ENCODE results near the gene OPHN1. TPM values are rescaled to one million over a fixed set of nuclear protein-coding genes. Genes with fewer than 3 reads are reported as not detected.

OPHN1 gene
- total RNA-seq, 1 donor from 2014 or later = 3.8 TPM

DNA sequence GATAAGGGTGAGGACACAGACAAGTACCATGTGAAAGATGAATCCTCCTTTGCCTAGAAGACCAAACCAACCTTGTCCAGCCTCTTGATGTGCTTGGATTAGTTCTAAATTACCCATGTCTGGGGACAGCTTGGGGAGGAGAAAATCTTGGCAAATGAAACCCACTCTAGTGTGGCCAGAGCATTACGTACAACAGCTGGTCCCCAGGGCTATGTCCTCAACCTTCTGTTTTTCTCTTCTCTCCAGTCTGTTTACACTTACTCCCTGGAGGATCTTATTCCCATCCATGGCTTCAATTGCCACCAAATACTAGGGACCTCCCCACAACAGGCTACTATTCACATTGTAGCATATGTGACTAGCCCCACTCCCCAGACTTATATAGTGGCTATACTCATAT lies 384.5 kb downstream of the OPHN1 start:
- intact Hi-C loops (cut with micrococcal nuclease) = no loop called here
- DNase-seq = no peak
- no peak for ATAC-seq

DNA sequence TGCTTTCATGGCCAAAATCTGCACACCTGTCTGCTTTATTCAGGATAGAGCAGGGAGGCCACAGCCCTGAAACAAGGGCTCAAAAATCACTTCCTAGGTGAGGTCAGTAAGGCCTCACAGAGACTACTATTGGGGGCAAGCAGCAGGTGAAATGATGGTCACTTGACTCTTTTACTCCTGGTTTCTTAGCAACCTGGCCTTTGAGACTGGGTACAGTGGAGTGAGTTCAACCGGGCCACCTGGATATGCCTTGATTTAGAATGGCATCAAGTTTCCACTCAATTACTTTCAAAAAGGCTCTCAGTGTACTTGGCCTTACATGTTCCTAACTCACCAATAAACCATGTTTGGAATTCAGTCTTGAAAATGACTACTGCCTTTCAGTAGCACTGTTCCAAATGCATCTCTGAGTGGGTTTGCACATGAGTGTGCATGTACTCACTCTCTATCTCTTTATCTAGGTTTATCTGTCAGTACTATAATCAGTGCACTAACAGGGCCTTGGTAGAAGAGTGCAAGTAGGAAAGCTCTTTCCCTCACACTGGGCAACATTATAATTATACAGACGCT lies 388.2 kb downstream of the OPHN1 start:
- intact Hi-C loops (cut with micrococcal nuclease) = no loop called here
- DNase-seq (no peak), ATAC-seq (no peak)

DNA sequence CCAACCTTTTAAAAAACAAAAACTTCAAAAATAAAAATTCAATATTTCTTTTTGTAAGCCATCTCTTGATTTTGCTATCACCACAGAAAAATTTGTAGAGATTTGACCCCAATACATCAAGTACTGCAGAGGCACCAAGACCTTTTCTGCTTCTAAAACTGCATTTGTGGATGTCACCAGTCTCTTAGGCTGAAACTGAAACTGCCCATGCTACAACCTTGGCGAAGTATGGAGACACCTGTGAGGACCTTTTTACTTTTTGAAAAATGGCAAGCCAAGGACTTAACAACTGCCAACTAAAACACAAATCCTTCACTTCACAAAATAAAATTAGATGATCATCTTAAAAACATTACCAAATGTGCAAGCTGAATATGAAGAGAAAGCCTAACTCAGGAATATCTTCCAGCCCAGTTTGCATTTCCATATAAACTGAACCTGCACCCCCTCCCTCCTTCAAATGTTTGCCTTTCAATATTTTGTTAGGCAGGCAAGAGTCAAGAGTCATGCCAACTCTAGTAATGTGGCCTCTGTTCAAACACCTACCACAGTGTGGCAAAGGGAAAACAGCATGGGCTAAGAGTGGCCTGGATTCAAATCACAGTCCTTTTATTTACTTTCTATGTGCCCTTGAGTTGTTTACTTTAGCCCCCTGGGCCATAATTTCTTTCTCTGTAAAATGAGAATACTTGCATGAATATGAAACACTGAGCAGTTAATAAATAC lies 389.4 kb downstream of the OPHN1 start:
- no peak for ATAC-seq
- no peak for DNase-seq
- intact Hi-C loops (cut with micrococcal nuclease) = no loop called here

DNA sequence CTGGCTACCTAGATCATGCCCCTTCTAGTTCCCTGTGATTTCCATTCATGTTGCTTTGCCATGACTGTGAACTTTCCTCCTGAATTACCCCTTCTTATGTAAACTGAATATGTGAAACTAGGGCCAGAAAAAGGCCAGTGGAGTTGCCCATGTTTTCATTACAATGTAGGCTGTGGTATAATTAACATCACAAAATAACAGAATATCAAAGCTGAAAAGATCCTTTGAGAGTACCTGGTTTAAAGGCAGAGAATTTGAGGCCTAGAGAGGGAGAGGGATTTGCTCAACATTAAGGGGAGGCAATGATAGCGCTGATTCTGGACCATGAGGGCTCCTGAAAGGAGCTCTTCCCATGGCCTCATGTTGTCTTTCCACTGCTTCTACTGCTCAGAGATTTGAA lies 392.2 kb downstream of the OPHN1 start:
- DNase-seq (no peak), ATAC-seq (no peak)
- intact Hi-C loops (cut with micrococcal nuclease) = no loop called here

DNA sequence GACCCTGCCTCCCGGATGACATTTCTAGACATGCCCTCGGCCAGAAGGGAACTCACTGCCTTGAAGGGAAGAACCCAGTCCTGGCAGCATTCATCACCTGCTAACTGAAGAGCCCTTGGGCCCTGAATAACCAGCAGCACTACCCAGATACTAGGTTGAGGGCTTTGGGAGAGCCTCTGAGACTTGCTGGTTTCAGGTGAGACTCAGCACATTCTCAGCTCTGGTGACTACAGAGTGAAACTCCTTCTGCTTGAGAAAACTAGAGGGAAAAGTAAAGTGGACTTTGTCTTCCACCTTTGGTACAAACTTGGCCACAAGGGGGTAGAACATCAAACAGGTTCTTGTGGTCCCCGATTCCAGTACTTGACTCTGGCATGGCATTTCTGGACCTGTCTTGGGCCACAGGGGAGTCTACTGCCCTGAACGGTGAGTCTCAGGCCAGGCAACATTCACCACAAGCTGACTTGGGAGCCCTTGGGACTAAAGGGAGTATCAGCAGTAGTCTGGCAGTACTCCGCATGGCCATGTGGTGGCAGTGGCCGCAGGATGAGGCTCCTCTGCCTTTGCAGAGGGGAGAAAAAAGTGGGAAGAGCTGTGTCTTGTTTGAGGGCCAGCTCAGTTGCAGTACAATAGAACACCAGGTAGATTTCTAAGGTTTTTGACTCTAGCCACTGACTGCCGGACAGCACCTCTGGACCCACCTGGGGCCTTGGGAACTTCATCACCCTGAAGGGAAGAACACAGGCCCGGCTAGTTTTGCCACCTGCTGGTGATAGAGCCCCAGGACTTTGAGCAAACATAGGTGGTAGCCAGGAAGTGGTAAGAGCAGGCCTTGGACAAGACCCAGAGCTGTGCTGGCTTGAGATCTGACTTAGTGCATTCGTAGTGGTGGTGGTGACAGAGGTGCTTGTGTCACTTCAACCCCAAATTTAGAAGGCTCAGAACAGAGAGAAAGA lies 414.8 kb downstream of the OPHN1 start:
- DNase-seq = no peak

DNA sequence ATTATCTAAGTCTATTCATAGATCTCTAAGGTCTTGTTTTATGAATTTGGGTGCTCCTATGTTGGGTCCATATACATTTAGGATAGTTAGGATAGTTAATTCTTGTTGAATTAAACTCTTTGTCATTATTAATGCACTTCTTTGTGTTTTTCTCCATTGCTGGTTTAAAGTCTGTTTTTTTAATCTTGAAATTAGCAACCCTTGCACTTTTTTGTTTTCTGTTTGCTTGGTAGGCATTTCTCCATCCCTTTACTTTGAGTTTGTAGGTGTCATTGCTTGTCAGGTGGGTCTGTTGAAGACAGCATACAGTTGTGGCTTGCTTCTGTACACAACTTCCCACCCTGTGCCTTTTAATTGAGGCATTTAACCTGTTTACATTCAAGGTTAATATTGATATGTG lies 434.8 kb downstream of the OPHN1 start:
- no peak for DNase-seq
- no peak for ATAC-seq
- intact Hi-C loops (cut with micrococcal nuclease) = no loop called here

More for the DNA sequence above, 414.8 kb downstream of the OPHN1 start:
- ATAC-seq = no peak
- intact Hi-C loops (cut with micrococcal nuclease) = no loop called here

Other genes starting within 250 kb of the OPHN1 start
- 34.5 TPM for gene YIPF6, start 65.6 kb upstream of the OPHN1 start, total RNA-seq
- 10.5 TPM for gene STARD8, start 214.2 kb upstream of the OPHN1 start, total RNA-seq